Activated CD4-positive, alpha-beta T cell treated with anti-CD3 and anti-CD28 coated beads for 1 hour (primary cell): Measurements from ENCODE around the gene EMC8.
"Not testable (repeated sequence)": the region's sequence is repeated elsewhere in the genome, so short reads cannot be mapped to it uniquely, and the experiment has no call there.

Source experiments
- DNase-seq: peaks from one replicate; pipeline ENCODE4 v3.0.0-alpha.2; 2020

The EMC8 gene

DNA sequence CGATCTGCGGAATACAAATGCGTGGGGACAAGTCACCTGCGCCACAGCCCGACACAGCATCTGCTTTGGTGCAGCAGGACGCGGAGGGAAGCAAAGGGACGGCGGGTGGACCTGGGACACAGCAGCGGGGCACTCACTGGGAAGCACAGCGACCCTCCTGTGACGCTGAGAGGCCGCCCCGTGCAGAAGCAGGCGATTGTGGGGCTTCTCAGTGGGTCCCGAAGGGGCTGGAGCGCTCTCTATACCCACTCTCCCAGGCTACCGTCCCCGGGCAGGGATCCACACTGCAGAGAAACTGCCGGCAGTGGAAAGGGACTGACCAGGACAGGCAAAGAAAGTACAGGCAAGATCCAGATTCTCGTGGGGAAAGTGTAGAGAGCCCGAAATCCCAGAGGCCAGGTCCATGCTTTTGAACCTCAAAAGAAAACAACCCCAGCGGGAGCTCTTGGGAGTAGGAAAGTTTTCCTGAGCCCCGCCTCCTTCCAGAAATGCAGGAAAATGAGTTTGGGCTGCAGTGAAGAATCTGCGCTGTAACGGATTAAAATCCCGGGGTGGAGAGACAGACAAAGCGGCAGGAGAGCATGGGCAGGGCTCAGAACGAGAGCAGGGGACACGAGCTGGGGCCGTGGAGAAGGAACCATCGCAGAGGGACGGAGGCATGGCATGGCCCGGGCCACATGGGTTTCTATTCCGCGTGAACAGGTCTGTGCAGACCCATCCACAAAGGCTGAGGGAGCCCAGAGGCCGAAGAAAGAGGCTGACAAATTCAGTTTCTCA is 12.9 kb upstream of the EMC8 start:
- no peak for DNase-seq

DNA sequence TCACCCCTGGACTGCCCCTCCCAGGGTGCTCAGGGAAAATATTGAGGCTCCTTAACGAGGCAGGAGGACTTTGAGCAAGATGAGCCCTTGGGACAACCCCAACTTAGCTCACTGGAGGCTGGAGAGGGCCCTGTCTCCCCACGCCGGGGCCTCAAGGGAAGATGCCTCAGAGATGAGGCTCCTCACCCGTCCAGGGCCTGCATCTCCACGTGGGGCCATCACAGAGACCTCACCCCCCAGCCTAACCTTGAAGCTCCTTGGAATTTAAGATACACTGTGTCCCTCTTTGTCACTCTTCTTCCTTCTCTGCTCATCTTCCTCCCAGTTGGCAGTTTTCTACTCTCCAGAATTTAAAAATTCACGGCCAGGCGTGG is 11.4 kb upstream of the EMC8 start:
- no peak for DNase-seq

DNA sequence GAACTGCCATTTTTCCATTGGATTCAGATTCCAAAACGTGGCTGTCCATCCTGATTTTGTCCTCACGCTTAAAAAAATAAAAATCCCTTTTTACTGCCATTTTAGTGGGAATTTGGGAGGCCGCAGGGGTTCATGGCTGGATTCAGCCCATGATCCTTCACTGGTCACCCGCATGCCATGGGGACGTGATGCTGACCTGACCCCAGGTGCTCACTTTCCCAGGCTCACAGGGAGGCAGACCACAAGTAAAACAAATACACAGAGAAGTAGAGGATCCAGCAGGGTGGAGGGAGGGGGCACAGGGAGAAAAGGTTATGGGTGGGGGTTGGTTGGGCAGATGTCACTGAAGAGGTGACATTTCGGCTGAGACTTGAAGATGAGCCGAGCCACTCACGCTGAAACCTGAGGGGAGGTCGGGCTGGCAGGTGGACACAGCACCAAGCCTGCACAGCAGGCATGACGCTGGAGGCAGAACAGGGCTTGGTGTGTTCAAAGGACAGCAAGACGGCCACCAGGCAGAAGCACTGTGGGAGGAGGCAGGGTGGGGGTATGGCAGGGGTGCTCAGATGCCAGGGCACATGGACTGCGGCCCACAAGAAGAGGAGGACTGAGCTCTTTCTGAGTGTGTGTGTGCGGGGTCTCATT is 10.9 kb upstream of the EMC8 start:
- DNase-seq, result no peak

DNA sequence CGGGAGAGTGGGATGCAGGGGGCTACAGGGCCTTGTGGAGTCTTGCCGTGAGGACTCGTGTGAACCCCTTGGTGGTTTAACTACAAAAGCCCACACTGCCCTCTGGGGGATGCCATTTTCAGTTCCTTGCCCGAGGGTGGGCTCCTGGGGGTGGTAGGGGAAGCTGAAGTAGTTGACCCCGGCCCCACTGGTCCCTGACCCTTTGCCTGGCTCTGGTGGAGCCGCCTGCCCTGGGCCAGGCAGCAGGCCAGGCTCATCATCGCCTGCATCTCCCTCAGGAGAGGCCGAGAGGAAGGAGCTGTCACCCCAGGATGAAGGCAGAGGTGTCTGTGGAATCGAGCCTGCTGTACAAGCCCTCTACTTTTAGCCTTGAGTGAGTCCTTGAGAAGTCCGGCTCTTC is 10.3 kb upstream of the EMC8 start:
- no peak for DNase-seq

DNA sequence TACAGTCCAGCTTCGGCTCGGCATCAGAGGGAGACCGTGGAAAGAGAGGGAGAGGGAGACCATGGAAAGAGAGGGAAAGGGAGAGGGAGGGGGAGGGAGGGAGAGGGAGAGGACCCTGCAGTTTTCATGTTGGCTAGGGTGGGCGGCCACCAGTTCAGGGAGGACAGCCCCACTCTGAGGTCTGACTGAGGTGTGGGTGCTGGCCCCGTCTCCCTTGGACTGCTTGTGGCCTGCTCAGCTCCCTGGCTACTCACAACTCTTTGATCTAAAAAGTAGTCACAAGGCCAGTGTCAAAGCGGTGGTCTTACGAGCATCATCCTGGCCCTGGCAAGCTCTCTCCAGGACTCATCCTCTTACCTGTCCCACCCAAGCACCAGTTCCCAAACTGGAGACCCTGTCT is 9.6 kb upstream of the EMC8 start:
- no peak for DNase-seq

DNA sequence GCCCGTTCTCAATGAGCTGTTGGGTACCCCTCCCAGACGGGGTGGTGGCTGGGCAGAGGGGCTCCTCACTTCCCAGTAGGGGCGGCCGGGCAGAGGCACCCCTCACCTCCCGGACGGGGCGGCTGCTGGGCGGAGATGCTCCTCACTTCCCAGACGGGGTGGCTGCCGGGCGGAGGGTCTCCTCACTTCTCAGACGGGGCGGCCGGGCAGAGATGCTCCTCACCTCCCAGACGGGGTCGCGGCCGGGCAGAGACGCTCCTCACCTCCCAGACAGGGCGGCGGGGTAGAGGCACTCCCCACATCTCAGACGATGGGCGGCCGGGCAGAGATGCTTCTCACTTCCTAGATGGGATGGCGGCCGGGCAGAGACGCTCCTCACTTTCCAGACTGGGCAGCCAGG is 8.8 kb upstream of the EMC8 start:
- DNase-seq, result not testable (repeated sequence)

DNA sequence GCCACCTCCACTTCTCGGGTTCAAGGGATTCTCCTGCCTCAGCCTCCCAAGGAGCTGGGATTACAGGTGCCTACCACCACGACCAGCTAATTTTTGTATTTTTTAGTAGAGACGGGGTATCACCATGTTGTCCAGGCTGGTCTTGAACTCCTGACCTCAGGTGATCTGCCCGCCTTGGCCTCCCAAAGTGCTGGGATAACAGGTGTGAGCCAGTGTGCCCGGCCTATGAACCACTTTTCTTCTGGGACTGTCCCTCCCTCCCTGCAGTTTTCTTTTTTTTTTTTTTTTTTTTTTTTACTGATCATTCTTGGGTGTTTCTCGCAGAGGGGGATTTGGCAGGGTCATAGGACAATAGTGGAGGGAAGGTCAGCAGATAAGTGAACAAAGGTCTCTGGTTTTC is 8.0 kb upstream of the EMC8 start:
- DNase-seq, result not testable (repeated sequence)

DNA sequence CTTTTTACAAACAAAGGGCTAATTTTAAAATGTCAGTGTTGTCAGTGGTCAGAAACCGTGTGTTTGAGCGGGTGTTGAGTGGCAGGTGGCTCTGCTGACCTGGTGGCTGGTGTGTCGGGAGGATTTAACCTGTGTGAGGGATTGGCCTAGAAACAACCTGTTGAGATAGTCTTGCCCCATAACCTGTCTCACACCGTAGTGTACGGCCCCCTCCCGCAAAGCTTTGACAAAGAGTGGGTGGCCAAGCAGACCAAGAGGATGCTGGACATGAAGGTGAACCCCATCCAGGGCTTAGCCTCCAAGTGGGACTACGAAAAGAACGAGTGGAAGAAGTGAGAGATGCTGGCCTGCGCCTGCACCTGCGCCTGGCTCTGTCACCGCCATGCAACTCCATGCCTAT is 7.2 kb upstream of the EMC8 start:
- DNase-seq, result no peak

DNA sequence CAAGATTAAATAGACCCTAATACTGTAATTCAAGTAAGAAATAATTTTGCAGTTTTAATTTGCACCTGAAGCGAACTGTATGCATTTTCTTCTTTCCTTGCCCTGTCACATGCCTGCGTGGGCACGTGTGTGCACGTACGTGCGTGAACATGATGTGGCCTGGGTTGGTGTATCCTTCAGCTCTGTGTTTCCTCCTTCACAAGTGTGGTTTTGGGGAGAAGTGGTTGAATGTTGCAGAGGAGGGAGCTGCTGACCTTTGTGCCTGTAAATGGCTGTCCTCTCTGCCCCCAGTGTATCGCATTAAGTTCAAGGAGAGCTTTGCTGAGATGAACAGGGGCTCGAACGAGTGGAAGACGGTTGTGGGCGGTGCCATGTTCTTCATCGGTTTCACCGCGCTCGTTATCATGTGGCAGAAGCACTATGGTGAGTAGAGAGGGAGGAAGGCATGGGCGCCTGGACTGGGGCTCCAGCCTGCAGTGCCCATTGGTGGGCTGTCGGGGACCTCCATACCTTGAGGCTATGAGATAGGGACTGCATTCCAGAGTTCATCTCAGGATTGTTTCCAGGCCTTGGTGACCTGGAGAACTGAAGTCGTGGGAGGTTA is 6.2 kb upstream of the EMC8 start:
- no peak for DNase-seq

DNA sequence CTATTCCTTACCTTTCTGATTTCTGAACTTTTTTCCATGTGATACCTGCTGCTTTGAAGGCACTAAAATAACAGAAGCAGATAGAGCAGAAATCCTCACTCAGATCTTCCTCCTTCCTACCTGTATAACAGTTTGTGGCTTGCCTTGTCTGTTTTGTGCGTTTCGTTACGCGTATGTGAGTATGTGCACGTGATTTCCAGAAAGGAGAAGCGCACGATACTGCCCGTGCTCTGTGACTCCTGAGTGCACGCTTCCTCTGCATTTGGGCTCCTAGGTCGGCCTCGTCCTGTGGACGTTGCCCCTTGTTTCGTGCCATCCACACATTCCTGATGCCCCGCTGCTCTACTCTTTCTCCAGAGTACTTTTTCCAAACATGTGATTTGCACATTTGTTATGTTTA is 4.2 kb upstream of the EMC8 start:
- DNase-seq, result no peak

DNA sequence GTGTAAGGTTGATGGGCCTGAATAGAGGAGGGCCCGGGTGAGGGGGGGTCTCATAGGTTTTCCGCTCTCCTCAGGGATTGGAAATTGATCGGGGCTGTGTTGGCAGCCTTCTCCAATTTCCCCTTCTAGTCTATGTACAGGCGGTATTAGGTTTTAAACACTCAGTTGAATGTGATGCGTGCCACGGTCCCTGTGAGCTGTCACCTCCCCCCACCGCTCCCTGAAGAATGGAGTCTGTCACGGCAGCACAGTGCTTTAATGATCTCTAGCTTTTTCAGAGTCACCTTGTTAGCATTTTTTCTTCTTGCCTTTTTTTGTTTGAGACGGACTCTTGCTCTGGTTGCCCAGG is 951 bp upstream of the EMC8 start:
- no peak for DNase-seq

DNA sequence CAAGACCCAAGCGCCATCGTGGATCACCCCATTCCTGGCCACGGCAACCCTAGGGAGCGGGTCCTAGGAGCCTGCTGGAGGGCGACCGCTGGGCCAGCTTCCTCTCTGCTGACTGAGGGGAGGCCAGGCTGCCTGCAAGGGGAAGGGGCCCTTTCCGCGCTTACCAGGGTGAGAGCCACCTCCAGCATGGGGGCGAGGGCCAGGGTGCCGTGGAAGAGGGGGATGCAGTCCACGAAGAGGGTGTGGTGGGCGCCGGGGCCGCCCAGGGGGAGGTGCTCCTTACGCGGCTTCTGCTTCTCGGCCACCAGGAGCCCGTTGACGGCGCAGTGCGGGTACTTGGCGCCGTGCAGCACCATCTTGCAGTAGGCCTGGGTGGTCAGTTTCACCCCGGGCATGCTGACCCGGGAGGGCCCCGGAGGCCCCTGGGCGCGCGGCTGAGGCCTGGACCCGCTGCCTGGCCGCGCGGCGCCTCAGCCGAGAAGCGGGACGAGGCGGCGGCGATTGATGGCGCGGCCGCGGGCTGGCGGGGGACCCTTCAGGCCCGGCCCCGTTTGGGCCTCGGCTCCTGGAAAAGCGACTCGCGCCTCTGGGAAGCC is 345 bp downstream of the EMC8 start:
- no peak for DNase-seq

DNA sequence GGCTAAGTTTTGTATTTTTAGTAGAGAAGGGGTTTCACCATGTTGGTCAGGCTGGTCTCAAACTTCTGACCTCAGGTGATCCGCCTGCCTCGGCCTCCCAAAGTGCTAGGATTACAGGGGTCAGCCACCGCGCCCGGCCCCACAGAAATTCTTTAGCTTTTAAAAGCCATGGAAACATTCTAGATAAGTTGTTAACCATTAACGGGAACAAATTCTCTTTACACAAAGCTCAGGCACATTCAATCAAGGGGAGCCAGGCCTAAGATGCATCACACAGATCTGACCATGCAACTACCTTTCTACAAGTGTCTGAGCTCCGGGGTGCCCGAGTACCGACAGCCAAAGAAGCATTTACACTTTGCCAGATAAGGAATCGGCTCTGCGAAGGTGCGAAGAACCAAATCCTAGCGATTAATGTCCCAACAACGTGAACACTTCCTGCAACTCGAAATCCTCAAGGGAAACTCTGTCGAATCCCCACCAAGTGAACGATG is 1.0 kb downstream of the EMC8 start:
- DNase-seq, result no peak

DNA sequence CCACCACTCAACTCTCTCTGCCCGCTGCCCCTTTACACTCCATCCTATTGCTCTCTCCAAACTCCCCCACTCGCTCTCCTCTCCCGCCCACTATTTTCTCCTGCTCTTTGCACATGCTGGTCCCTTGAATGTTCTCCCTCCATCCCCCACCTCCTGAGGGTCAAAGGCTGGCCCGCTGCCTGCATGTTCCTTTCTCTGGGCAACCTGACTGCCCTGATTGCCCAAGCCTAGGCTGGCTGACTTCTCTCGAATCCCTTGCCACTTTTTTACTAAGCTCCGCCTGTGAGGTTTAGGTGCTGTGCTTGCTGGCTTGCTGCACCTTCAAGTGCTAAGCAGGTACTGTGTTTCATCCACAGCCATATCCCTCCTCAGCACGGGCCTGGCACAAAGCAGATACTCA is 2.7 kb downstream of the EMC8 start:
- no peak for DNase-seq

DNA sequence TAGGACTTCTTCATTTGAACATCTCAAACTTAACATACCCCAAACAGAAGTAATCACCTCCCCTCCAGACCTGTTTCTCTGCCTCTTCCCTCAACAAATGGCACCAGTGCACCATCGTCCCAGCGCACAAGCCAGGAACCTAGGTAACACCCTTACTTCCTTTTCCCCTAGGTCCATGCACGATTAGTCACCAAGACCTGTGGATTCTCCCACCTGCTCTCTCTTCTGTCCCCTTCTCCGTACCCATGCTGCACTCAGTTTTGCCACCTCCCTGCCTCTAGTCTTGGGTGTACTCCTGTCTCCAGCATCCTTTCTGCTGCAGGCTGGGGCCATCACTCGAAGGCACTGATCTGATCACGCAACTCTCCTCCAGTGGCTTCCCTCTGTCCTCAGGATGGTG is 3.2 kb downstream of the EMC8 start:
- DNase-seq, result no peak

DNA sequence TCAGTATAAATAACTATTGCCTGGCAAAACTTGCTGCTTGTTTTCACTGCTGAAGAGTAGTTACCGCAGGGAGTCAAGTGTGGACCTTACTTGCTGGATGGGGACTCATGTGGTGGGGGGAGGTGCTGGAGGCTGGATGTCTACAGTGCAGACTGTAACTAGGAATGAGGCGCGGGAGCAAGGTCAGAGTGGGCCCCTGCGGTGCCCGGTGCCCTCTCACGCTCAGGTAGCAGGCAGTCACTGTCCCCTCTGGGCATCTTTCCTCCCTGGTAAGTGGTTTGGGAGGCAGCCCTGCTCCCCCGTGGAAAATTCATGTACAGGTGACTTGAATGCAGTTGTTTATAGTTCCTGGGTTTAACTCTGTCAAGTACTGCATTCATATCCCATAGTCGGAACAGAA is 4.6 kb downstream of the EMC8 start:
- DNase-seq, result no peak

DNA sequence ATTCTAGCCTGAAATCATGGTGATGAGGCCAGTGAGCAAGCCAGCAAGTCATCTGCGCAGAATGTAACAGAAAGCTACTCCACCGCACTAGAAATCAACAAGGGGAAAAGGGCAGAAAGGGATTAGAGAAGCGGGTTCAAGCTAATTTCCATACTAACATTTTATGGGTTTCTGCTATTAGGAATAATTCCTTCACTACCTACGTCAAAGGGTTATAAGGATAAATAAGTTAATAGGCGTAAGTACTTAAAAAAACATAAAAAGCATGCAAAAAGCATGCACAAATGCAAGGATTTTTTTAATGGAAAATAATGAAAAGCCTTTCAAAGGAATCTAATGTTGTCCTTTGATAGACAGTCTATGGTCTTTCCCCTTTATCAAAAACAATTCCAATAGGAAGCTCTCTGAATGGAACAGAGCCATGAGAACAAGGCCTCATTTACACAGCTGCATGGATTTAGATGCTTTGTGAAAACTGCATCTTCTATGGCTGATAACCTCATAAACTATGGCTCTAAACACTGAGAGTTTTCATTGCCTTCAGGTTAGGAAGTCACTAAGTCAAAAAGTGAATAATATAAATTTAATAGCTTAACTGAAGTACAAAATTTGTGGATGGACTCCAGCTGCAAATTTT is 5.6 kb downstream of the EMC8 start:
- DNase-seq, result no peak

DNA sequence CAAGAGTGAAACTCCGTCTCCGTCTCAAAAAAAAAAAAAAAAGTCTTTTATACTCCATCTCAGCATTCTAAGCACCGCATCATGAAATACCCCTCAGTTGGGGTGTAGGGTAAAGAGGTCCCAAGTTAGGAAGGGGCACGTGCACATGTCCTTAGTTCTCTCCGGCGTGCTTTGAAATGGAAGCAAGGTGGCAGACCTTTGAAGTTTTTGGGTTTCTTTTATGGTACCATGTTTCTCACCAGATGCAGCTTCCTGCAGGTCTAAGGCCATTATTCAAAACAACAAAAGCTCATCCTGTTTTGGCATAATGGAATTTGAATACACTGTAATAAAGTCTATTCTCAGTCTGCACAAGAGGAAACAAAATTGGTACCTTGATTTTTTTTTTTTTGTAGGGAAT is 9.6 kb downstream of the EMC8 start:
- no peak for DNase-seq

DNA sequence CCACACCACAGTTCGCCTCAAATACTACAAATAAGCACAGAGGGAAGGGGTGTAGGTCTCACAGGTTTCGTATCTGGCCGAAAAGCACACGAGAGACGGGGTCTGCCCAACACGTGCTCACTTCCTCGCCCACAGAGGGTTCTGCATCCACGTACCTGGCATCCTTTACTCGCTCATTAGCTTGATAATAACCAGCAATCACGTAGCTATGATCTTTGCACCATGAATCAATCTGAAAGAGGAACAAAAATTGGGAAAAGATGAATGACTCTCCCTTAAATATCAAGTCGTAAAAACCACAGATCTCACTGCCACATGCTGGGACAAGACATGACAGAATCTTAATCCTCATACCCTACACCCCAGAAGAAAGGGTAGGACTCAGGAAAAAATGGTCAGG is 10.5 kb downstream of the EMC8 start:
- no peak for DNase-seq

DNA sequence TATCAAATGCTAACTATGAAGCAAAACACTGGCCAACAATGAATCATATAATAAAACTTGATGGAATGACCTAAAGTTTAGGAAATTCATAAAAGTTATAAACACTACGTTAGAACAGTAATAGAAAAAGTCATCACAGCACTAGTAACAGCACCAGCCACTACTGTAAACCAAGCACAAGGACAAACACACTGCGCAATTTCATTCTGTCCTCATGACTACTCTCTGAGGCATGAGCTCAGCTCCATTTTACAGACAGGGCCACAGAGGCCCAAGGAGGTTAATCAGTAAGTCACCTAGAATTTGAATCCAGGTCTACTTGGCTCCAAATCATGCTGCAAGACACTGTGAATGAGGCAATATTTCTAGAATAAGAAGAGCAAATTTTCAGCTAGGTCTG is 13.4 kb downstream of the EMC8 start:
- DNase-seq, result no peak

DNA sequence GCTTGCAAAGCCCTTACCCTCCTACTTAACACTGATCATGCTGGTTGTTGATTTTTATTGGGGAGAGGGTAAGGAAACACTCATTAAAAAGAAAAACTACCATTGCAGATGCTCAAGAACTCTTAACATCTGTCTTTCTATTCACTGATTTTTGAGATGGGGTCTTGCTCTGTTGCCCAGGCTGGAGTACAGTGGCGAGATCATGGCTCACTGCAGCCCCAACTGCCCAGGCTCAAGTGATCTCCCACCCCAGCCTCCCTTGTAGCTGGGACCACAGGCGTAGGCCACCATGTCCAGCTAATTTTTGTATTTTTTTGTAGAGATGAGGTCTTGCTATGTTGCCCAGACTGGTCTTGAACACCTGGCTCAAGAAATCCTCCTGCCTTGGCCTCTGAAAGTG is 14.5 kb downstream of the EMC8 start:
- no peak for DNase-seq

DNA sequence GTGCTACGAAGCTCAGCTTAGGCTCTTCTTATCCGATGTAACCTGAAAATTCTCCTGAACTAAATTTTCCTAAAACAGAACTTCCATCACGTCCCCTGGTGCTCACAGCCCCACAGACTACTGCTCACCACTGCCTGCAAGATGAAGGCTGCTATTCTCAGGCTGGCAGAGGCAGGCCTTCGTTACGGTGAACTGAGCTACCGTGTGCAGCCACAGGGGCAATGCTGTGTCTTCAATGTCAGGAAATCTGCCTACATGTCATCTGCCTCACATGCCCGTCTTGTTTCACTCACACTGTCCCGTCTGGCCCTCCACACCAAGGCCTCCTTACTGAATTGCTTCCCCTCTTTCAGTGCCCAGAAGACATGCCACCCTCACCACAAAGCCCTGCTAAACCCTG is 15.9 kb downstream of the EMC8 start:
- DNase-seq, result no peak

DNA sequence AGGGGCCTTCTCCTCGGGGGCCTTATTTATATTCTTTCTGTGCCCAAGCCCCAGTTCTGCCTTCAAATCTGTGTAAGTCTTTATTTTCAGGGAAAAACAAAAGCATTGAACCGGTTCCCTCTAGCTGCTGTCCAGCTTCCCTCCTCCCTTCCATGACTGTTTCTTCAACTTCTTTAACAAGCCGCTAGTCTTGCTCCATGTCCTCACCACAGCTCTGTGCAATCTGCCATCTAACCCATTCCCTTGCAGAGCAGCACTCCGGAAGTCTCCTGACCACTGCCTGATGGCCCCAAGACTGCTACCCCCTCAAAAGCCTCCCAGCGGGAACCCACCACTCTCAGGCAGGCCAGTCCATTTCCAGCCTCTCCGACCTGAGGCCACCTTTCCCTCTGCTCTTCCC is 16.9 kb downstream of the EMC8 start:
- no peak for DNase-seq
